Natural killer cell (primary cell): ENCODE measurements around the gene RAI1. TPM values are rescaled to one million over a fixed set of nuclear protein-coding genes. Genes with fewer than 3 reads are reported as not detected.

Experiments
- ATAC-seq, 3 donors: fragments of 150-1000 bp in 2 of 3; fragments of 200-7000 bp in 1 of 3; cut with Tn5 transposase; 1 replicate in 1 of 3; 2 replicates in 2 of 3; pipeline ENCODE4 v1.10.0; 2021; ENCODE audit warnings: mild to moderate bottlenecking in 2 of 3, moderate library complexity in 2 of 3
- DNase-seq, 2 donors: peaks; one replicate each; pipeline versions ENCODE4 v3.0.0 to v3.0.0-alpha.2; 2013 to 2021; ENCODE audit warnings: mixed read lengths in 1 of 2
- H3K27ac ChIP-seq: one replicate; pipeline ENCODE4 v1.5.1; 2013; ENCODE audit warnings: mild to moderate bottlenecking, low read length
- H3K27me3 ChIP-seq: one replicate; pipeline ENCODE4 v1.6.1; 2013; ENCODE audit warnings: low read length; ENCODE audit not compliant: control insufficient read depth, insufficient read depth
- H3K36me3 ChIP-seq: one replicate; pipeline ENCODE4 v1.6.1; 2013; ENCODE audit warnings: low read length; ENCODE audit not compliant: control insufficient read depth, insufficient read depth
- H3K4me1 ChIP-seq: one replicate; pipeline ENCODE4 v1.6.1; 2013; ENCODE audit warnings: low read length; ENCODE audit not compliant: control insufficient read depth, insufficient read depth
- H3K4me3 ChIP-seq: one replicate; pipeline ENCODE4 v1.5.1; 2013; ENCODE audit warnings: low read length
- H3K9me3 ChIP-seq: one replicate; pipeline ENCODE4 v1.6.1; 2013; ENCODE audit warnings: low read length; ENCODE audit not compliant: control insufficient read depth, insufficient read depth
- H3K27ac Mint-ChIP-seq, 2 donors: one replicate each; pipeline ENCODE4 v1.8.0; 2022; ENCODE audit warnings: mild to moderate bottlenecking in 2 of 2, mixed read lengths in 2 of 2, moderate library complexity in 1 of 2
- H3K27me3 Mint-ChIP-seq, 2 donors: one replicate each; pipeline ENCODE4 v1.8.0; 2022; ENCODE audit warnings: low read depth in 2 of 2, mixed read lengths in 2 of 2
- H3K36me3 Mint-ChIP-seq: one replicate; pipeline ENCODE4 v1.8.0; 2022; ENCODE audit warnings: mixed read lengths
- H3K4me1 Mint-ChIP-seq, 2 donors: one replicate each; pipeline ENCODE4 v1.8.0; 2022; ENCODE audit warnings: mixed read lengths in 2 of 2
- H3K4me3 Mint-ChIP-seq: one replicate; pipeline ENCODE4 v1.8.0; 2022; ENCODE audit warnings: mild to moderate bottlenecking, moderate library complexity, mixed read lengths
- H3K9me3 Mint-ChIP-seq, 2 donors: one replicate each; pipeline ENCODE4 v1.8.0; 2022; ENCODE audit warnings: mixed read lengths in 2 of 2
- CTCF ChIP-seq: fragments of 200-600 bp; IDR thresholded peaks from one replicate; pipeline ENCODE4 v1.8.0; 2022; ENCODE audit warnings: antibody characterized with exemption
- WGBS: methylation state at CpG from one replicate; pipeline ENCODE4 v1.1.7; 2013; ENCODE audit warnings: missing lambda C conversion rate; ENCODE audit not compliant: insufficient coverage; 5-methylcytosine and 5-hydroxymethylcytosine counted together
- intact Hi-C: fragments of 100-400 bp; cut with micrococcal nuclease; formaldehyde crosslinking; loops from one replicate; pipeline ENCODE4 v1.14.2; 2022
- total RNA-seq, 4 donors: library from RNA; stranded (reverse); fragments of 120-200 nt in 1 of 4; gene quantifications; one replicate each; pipeline versions ENCODE4 v1.2.3 to v1.2.4, GENCODE V29; 2013 to 2022

Gene RAI1
- total RNA-seq, 3 donors from 2014 or later (not counting 1 experiment from before 2014, with no cell fraction given): 39.8 to 55.0 (median 49.4) TPM

GRCh38 chr17:17739388-17740066 lies 58.3 kb downstream of the RAI1 start:
- no peak for TF ChIP-seq CTCF
- Histone ChIP-seq H3K9me3 (no peaks in the 10 kb centered on the region), H3K4me3 (no peak overlapping the region), H3K4me1 (peaks cover 35% of the 10 kb centered on the region), H3K36me3 (no peaks in the 10 kb centered on the region), H3K27ac (no peak overlapping the region), H3K27me3 (no peaks in the 10 kb centered on the region)
- Mint-ChIP-seq H3K36me3 (no peaks in the 10 kb centered on the region), H3K27me3 (no peaks in the 10 kb centered on the region), H3K4me1 (peaks cover 30 to 45% of the 10 kb centered on the region in 2 donors), H3K4me3 (peak overlapping the region; percentile 40), H3K9me3 (no peaks in the 10 kb centered on the region), H3K27ac (peak overlapping the region; percentile 47 to 56)
- ATAC-seq: no peak
- no peak for DNase-seq
- intact Hi-C loops: no loop called here
- 86% methylated on average over 10 of the region's 10 CpGs for WGBS

GRCh38 chr17:17740615-17741348 lies 59.5 kb downstream of the RAI1 start:
- peak in 2 of 3 donors; percentile 33 to 57 for ATAC-seq
- Histone ChIP-seq H3K4me1 (peaks cover 23% of the 10 kb centered on the region), H3K9me3 (no peaks in the 10 kb centered on the region), H3K27me3 (no peaks in the 10 kb centered on the region), H3K27ac (no peak overlapping the region), H3K36me3 (no peaks in the 10 kb centered on the region), H3K4me3 (no peak overlapping the region)
- H3K9me3 Mint-ChIP-seq: no peaks in the 10 kb centered on the region
- TF ChIP-seq CTCF: no peak
- peak overlapping the region; percentile 57 for H3K4me3 Mint-ChIP-seq
- WGBS: 46% methylated on average over 25 of the region's 27 CpGs
- no peaks in the 10 kb centered on the region for H3K27me3 Mint-ChIP-seq
- intact Hi-C loops: no loop called here
- peak overlapping the region in 1 of 2 donors; percentile 47 for H3K27ac Mint-ChIP-seq
- H3K36me3 Mint-ChIP-seq: no peaks in the 10 kb centered on the region
- no peak for DNase-seq
- peaks cover 29 to 37% of the 10 kb centered on the region in 2 donors for H3K4me1 Mint-ChIP-seq

GRCh38 chr17:17741349-17742023 lies 60.2 kb downstream of the RAI1 start:
- Histone ChIP-seq H3K4me3 (no peak overlapping the region), H3K36me3 (no peaks in the 10 kb centered on the region), H3K27ac (no peak overlapping the region), H3K9me3 (no peaks in the 10 kb centered on the region), H3K4me1 (peaks cover 21% of the 10 kb centered on the region), H3K27me3 (no peaks in the 10 kb centered on the region)
- no peak overlapping the region for H3K27ac Mint-ChIP-seq
- H3K36me3 Mint-ChIP-seq: no peaks in the 10 kb centered on the region
- H3K9me3 Mint-ChIP-seq: no peaks in the 10 kb centered on the region
- DNase-seq (no peak), ATAC-seq (no peak)
- TF ChIP-seq CTCF: no peak
- WGBS: 90% methylated on average over 17 of the region's 18 CpGs
- intact Hi-C loops: no loop called here
- peak overlapping the region; percentile 57 for H3K4me3 Mint-ChIP-seq
- H3K4me1 Mint-ChIP-seq: peaks cover 22 to 30% of the 10 kb centered on the region in 2 donors
- H3K27me3 Mint-ChIP-seq: no peaks in the 10 kb centered on the region
